Neural progenitor cell (in vitro differentiated cells): ENCODE data around the gene SNX10.

Source experiments
- EZH2 ChIP-seq: fragments of 200-600 bp; sonication (generic); IDR thresholded peaks from 2 replicates; pipeline ENCODE4 v1.6.1; 2017; ENCODE audit warnings: antibody characterized with exemption, mild to moderate bottlenecking, moderate library complexity
- EZH2phosphoT487 ChIP-seq: fragments of 200-600 bp; sonication (generic); IDR thresholded peaks from 2 replicates; pipeline ENCODE4 v1.6.1; 2017; ENCODE audit warnings: antibody characterized with exemption
- TF ChIP-seq, protein P1 (sequence below): fragments of 200-600 bp; sonication (generic); IDR thresholded peaks from 2 replicates; pipeline ENCODE4 v1.5.1; 2017; ENCODE audit warnings: antibody characterized with exemption, mild to moderate bottlenecking

DNA sequence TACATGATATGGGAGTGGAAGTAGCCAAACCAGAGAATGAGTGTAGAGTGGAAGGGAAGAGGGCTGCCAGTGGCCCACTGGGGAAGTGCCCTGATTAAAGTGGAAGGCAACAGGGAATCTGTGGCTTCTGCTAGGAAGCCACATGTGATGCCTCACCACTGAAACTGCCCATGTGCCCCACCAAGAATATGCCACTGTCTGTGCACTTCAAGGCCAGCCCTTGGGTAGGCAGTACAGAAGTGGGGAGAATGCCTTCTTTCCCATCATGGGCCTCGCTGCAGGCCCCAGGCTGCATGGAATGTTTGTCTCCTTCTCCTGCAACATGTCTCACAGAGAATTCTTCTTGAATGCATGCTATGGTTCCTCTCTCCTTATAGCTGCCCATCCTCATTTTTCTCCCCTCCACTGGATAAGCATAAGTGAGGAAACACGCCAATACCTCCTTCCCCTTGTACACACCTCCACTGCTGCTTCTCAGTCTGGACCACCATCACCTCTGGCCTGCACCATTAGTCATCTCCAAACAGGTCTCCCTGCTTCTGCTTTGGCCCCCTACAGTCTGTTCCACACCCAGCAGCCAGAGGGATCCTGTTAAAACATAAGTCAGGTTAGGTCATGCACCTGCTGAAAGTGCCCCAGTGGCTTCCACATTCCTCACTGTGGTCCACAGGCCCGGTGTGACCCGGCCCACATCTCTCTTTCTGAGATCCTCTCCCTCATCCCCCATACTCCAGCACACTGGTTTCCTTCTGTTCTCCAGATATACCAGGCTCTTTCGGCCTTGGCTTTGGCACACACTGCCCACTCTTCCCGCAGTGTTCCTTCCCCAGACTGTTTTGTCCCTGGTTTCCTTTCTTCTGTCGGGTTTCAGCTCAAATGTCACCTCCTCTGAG is 37.1 kb downstream of the SNX10 start:
- TF ChIP-seq, protein P1, sequence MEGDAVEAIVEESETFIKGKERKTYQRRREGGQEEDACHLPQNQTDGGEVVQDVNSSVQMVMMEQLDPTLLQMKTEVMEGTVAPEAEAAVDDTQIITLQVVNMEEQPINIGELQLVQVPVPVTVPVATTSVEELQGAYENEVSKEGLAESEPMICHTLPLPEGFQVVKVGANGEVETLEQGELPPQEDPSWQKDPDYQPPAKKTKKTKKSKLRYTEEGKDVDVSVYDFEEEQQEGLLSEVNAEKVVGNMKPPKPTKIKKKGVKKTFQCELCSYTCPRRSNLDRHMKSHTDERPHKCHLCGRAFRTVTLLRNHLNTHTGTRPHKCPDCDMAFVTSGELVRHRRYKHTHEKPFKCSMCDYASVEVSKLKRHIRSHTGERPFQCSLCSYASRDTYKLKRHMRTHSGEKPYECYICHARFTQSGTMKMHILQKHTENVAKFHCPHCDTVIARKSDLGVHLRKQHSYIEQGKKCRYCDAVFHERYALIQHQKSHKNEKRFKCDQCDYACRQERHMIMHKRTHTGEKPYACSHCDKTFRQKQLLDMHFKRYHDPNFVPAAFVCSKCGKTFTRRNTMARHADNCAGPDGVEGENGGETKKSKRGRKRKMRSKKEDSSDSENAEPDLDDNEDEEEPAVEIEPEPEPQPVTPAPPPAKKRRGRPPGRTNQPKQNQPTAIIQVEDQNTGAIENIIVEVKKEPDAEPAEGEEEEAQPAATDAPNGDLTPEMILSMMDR: no peak
- TF ChIP-seq EZH2 (no peak), EZH2phosphoT487 (no peak)
